SJSA1 (cell line): ENCODE data around the gene TPRA1. TPM values are rescaled to one million over a fixed set of nuclear protein-coding genes. Genes with fewer than 3 reads are reported as not detected.

ENCODE experiments used
- DNase-seq, 2 experiments: peaks; one replicate each; pipeline ENCODE4 v3.0.0-alpha.2; 2015 to 2020; ENCODE audit warnings: low spot score in 2 of 2, low read depth in 1 of 2
- H3K27ac ChIP-seq: fragments of 250-450 bp; sonication (Bioruptor Pico); 2 replicates; pipeline ENCODE4 v1.5.1; 2020; ENCODE audit warnings: mild to moderate bottlenecking, moderate library complexity
- H3K27me3 ChIP-seq: fragments of 250-450 bp; sonication (Bioruptor Pico); replicated peaks from 2 replicates; pipeline ENCODE4 v1.5.1; 2020; ENCODE audit warnings: mild to moderate bottlenecking, moderate library complexity
- H3K36me3 ChIP-seq: fragments of 250-450 bp; sonication (Bioruptor Pico); 2 replicates; pipeline ENCODE4 v1.5.1; 2020; ENCODE audit warnings: mild to moderate bottlenecking
- H3K4me1 ChIP-seq: fragments of 250-450 bp; sonication (Bioruptor Pico); replicated peaks from 2 replicates; pipeline ENCODE4 v1.6.1; 2021; ENCODE audit warnings: mild to moderate bottlenecking
- H3K4me3 ChIP-seq: fragments of 250-450 bp; sonication (Bioruptor Pico); 2 replicates; pipeline ENCODE4 v1.5.1; 2020; ENCODE audit warnings: mild to moderate bottlenecking
- H3K9me3 ChIP-seq: fragments of 250-450 bp; sonication (Bioruptor Pico); replicated peaks from 2 replicates; pipeline ENCODE4 v1.5.1; 2020; ENCODE audit warnings: mild to moderate bottlenecking
- total RNA-seq: library from RNA; depleted of rRNA; stranded (reverse); fragments of >200 nt; shearing (Covaris generic); gene quantifications from 2 replicates; pipeline ENCODE4 v1.2.3, GENCODE V29; 2014

Gene TPRA1
- total RNA-seq, 1 experiment from 2014 or later: 60.5 TPM

DNA sequence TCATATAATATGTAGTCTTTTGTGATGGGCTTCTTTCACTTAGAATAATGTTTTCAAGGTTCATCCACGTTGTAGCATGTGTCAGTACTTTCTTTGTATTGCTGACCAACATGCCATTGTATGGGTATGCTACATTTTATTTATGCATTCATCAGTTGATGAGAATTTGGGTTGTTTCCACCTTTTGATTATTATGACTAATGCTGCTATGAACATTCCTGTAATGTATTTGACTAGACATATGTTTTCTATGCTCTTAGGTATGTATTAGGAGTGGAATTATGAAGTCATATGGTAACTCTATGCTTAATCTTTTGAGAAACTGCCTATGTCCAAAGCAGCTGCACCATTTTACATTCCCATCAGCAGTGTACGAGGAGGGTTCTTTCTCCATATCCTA lies 35.3 kb upstream of the TPRA1 start:
- peaks cover 29% of the 10 kb centered on the region for H3K27me3 ChIP-seq
- peaks cover 4% of the 10 kb centered on the region for H3K9me3 ChIP-seq
- peaks cover 14% of the 10 kb centered on the region for H3K4me1 ChIP-seq
- DNase-seq: no peak
- H3K4me3 ChIP-seq: no peak overlapping the region
- H3K27ac ChIP-seq: no peak overlapping the region
- H3K36me3 ChIP-seq: peaks cover 13% of the 10 kb centered on the region

DNA sequence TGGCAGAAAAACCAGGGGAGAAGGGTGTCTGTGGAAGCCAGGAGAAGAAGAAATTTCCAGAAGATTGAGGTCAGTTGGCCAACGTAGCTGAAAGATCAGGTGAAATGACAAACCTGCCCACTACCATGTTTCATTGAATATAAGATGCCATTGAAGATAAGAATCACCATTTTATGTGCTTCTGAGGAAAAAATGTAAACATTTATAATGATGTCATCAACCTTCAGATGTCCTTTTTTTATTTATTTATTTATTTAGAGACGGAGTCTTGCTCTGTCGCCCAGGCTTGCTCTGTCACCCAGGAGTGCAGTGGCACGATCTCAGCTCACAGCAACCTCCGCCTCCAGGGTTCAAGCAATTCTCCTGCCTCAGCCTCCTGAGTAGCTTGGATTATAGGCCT lies 33.5 kb upstream of the TPRA1 start:
- H3K9me3 ChIP-seq: peaks cover 4% of the 10 kb centered on the region
- no peak for DNase-seq
- peaks cover 28% of the 10 kb centered on the region for H3K36me3 ChIP-seq
- no peak overlapping the region for H3K4me3 ChIP-seq
- H3K27ac ChIP-seq: no peak overlapping the region
- peaks cover 4% of the 10 kb centered on the region for H3K4me1 ChIP-seq
- peaks cover 15% of the 10 kb centered on the region for H3K27me3 ChIP-seq

DNA sequence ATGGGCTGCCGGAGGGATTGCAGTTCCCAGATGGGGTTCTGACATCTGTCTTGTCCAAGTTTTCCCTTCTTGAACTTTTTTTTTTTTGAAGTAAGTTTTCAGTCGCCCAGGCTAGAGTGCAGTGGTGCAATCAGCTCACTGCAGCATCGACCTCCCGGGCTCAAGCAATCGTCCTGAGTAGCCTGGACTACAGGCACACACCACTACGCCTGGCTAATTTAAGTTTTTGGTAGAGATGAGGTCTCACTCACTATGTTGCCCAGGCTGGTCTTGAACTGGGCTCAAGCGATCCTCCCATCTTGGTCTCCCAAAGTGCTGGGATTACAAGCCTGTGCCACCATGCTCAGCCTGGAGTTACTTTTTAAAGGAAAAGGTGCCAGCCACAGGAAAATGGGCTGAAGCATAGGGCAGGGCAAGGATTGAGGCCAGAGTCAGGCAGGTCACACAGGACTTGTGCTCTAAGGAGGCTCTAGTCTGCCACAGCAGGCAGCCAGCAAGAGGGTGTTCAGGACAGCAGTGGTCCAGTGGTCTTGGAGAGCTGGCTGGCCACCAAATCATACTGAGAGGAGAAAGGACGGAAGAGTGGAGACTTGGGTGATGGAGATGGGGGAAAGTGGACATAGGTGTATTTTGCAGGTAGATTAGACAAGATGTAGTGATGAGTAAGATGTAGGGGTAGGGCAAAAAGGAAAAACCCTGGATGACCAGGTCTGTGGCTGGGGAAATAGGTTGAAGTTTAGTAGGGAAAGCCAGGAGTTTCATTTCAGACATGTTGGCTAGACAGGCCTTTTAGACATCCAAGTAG lies 32.4 kb upstream of the TPRA1 start:
- Histone ChIP-seq H3K9me3 (no peaks in the 10 kb centered on the region), H3K36me3 (peaks cover 39% of the 10 kb centered on the region), H3K27me3 (peaks cover 8% of the 10 kb centered on the region; the same call in 1 of the 2 replicates), H3K27ac (no peak overlapping the region), H3K4me3 (no peak overlapping the region), H3K4me1 (no peaks in the 10 kb centered on the region)
- DNase-seq: no peak

DNA sequence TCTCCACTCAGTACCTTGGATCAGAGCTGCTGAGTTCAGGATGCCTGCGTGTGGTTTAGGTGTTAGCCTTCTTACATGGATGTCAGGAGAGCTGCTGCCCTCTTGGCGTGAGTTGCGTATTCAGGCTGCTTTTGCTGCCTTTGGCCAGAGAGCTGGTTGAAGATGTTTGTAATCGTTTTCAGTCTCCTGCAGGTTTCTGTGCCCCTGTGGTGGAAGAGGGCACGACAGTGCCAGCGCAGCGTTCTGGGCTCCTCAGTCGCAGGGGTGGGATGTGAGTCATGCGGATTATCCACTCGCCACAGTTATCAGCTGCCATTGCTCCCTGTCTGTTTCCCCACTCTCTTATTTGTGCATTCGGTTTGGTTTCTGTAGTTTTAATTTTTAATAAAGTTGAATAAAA lies 31.5 kb upstream of the TPRA1 start:
- Histone ChIP-seq H3K36me3 (peaks cover 49% of the 10 kb centered on the region), H3K4me1 (no peaks in the 10 kb centered on the region)

DNA sequence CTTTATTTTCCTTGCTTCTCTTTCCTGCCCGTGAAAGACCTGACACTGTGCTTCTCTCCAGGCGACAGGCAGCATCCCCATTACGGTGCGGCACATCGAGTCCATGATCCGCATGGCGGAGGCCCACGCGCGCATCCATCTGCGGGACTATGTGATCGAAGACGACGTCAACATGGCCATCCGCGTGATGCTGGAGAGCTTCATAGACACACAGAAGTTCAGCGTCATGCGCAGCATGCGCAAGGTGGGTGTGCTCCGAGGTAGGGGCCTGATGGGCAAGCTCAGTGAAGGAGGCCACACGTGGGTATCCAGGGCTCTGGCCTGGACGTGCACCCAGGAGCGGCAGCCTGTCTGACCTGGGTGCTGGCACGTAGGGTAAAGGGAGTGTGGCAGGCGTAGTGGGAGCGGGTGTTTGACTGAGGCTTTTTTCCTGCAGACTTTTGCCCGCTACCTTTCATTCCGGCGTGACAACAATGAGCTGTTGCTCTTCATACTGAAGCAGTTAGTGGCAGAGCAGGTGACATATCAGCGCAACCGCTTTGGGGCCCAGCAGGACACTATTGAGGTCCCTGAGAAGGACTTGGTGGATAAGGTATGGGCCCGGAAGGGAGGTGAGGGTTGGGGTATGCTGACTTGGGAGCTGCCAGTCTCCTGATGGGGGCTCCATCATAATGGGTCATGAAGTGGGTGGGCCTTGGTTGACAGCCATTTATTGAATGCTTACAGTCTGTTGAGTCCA lies 30.3 kb upstream of the TPRA1 start:
- no peak overlapping the region for H3K4me3 ChIP-seq
- H3K36me3 ChIP-seq: peaks cover 61% of the 10 kb centered on the region
- no peaks in the 10 kb centered on the region; the same call in 1 of the 2 replicates for H3K27me3 ChIP-seq
- no peak overlapping the region for H3K27ac ChIP-seq
- no peak for DNase-seq
- H3K4me1 ChIP-seq: no peaks in the 10 kb centered on the region
- no peaks in the 10 kb centered on the region for H3K9me3 ChIP-seq

More for the DNA sequence above, 31.5 kb upstream of the TPRA1 start:
- no peaks in the 10 kb centered on the region for H3K9me3 ChIP-seq
- no peak overlapping the region for H3K4me3 ChIP-seq
- DNase-seq: no peak
- peaks cover under 1% of the 10 kb centered on the region; the same call in 1 of the 2 replicates for H3K27me3 ChIP-seq
- no peak overlapping the region for H3K27ac ChIP-seq

DNA sequence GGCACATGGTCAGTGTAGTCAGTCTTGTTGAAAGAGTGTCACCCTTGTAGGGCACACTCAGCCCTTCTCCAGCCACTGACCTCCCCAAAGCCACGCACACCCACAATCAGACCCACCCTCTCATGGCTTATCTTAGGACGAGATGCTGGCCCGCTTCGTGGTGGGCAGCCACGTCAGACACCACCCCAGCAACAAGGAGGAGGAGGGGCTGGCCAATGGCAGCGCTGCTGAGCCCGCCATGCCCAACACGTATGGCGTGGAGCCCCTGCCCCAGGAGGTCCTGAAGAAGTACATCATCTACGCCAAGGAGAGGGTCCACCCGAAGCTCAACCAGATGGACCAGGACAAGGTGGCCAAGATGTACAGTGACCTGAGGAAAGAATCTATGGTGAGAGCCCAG lies 28.4 kb upstream of the TPRA1 start:
- H3K4me3 ChIP-seq: no peak overlapping the region
- H3K36me3 ChIP-seq: peaks cover 73% of the 10 kb centered on the region
- no peaks in the 10 kb centered on the region for H3K9me3 ChIP-seq
- no peaks in the 10 kb centered on the region for H3K27me3 ChIP-seq
- H3K27ac ChIP-seq: no peak overlapping the region
- DNase-seq: no peak
- H3K4me1 ChIP-seq: no peaks in the 10 kb centered on the region

DNA sequence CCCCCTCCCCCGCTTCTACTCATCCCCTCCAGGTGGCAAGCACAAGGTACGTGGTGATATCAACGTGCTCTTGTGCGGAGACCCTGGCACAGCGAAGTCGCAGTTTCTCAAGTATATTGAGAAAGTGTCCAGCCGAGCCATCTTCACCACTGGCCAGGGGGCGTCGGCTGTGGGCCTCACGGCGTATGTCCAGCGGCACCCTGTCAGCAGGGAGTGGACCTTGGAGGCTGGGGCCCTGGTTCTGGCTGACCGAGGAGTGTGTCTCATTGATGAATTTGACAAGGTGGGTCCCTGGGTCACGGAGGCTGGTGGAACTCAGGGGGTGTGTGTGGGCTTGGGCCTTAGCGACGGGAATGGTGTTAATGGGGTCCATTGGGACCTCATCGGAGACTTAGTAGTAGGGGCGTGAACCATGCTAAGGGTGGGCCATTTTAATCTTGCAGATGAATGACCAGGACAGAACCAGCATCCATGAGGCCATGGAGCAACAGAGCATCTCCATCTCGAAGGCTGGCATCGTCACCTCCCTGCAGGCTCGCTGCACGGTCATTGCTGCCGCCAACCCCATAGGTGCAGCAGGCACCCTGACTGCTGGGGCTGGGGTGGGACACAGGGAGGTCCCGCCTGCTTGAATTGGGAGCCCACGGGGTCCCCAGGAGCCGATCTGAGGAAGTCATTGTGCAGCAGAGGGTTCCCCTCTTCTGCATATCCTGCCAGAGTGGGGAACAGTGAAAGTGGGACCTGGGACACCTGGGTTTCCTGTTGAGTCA lies 26.5 kb upstream of the TPRA1 start:
- Histone ChIP-seq H3K27ac (no peak overlapping the region), H3K27me3 (no peaks in the 10 kb centered on the region), H3K36me3 (peaks cover 82% of the 10 kb centered on the region), H3K4me1 (no peaks in the 10 kb centered on the region), H3K4me3 (no peak overlapping the region), H3K9me3 (no peaks in the 10 kb centered on the region)
- no peak for DNase-seq

DNA sequence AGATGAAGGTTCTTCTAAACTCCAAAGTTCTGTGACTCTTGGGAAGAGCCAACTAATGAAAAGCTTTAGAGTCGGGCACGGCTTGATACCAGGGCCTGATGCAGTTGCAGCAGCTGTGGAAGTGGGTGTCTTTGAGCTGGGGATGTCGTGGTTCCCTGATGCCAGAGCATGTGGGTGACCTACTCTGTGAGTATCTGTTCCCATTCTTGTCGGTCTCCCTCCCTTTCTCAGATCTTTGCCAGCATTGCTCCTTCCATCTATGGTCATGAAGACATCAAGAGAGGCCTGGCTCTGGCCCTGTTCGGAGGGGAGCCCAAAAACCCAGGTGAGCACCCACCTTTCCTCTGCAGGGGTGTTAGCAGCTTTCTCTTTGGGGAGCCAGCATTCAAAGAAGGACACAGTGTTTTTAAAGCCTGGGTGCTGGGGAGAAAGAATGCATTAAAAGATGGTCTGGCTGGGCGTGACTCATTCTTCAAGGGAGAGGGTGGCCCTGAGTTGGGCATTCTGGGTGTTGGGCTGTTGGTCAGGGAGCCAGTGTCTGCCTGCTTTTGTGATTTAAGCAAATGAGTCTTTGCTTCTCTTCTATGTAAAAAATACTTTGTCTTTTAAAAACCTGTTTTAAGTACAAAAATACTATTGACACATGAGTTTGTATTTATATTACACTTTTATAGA lies 25.2 kb upstream of the TPRA1 start:
- no peaks in the 10 kb centered on the region for H3K4me1 ChIP-seq
- H3K27ac ChIP-seq: no peak overlapping the region
- no peak overlapping the region for H3K4me3 ChIP-seq
- DNase-seq: no peak
- peaks cover 80% of the 10 kb centered on the region for H3K36me3 ChIP-seq
- H3K27me3 ChIP-seq: no peaks in the 10 kb centered on the region
- H3K9me3 ChIP-seq: no peaks in the 10 kb centered on the region

DNA sequence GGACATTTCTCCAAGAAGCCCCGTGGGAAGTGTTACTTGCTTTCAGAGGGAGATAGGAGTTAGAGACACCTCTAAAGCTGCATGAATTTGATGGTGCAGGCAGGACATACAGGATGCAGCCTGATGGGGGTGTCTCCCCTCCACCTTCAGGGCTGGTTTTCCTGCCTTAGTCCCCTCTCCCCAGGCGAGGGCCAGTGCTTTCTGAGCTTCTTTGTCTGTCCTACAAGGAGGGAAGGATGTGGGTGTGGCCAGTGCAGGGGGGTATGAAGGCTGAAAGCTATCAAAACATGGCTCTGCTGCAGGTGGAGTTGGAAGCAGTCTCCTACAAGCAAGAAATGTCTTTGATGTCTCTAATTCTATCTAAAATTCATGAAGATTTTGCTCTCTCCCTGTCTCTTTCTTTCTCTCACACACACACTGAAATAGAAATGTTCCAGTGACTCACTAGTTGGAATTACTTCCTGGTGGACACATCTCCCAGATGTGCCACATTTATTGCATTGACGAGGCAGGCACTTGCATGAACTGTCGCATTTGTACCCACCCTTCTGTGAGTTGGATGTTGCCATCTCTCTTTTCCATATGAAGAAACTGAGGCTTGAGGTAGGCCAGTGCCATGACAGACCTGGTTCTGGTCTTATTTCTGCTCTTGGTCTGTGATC lies 24.5 kb upstream of the TPRA1 start:
- no peak overlapping the region for H3K27ac ChIP-seq
- no peak for DNase-seq

DNA sequence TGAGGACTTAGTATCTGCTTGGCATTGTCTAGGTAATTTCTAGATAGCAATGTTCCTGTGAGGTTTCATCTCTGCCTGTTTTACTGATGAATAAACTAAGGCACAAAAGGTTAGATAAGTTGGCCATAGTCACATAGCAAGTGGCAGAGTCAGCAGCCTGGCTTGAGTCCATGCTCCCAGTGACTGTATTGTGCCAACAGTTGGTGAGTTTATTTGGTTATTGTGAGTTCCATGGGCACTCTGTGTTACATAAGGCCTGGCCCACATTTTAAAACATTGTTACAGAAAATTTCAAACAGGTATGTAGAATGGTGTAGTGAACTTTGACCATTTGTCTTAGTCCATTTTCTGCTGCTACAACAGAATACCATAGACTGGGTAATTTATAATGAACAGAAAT lies 22.9 kb upstream of the TPRA1 start:
- Histone ChIP-seq H3K36me3 (peaks cover 71% of the 10 kb centered on the region), H3K4me1 (no peaks in the 10 kb centered on the region), H3K4me3 (no peak overlapping the region), H3K27ac (no peak overlapping the region), H3K9me3 (no peaks in the 10 kb centered on the region), H3K27me3 (no peaks in the 10 kb centered on the region)
- no peak for DNase-seq

More for the DNA sequence above, 24.5 kb upstream of the TPRA1 start:
- Histone ChIP-seq H3K4me1 (no peaks in the 10 kb centered on the region), H3K36me3 (peaks cover 77% of the 10 kb centered on the region), H3K4me3 (no peak overlapping the region), H3K27me3 (no peaks in the 10 kb centered on the region), H3K9me3 (no peaks in the 10 kb centered on the region)

DNA sequence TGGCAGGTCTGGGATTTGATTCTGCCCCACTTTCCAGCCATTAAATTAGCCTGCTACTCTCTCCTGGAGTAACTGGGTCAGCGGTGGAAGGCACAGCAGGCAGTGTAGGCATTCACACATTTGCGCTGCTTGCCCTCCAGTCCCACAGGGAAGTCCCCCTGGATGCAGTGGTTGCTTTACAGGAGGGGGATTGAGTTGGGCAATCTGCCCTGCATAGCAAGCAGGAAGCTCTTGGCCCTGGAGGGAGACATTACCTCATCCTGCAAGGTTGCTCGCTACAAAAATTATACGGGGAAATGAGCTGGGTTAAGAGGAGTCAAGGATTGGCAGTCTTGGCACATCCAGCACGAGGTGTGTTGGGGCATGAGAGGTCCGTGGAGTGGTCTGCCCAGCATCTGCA lies 22.4 kb upstream of the TPRA1 start:
- no peaks in the 10 kb centered on the region for H3K9me3 ChIP-seq
- H3K27ac ChIP-seq: no peak overlapping the region
- H3K4me3 ChIP-seq: no peak overlapping the region
- no peaks in the 10 kb centered on the region for H3K4me1 ChIP-seq
- DNase-seq: no peak
- H3K27me3 ChIP-seq: no peaks in the 10 kb centered on the region
- peaks cover 71% of the 10 kb centered on the region for H3K36me3 ChIP-seq

DNA sequence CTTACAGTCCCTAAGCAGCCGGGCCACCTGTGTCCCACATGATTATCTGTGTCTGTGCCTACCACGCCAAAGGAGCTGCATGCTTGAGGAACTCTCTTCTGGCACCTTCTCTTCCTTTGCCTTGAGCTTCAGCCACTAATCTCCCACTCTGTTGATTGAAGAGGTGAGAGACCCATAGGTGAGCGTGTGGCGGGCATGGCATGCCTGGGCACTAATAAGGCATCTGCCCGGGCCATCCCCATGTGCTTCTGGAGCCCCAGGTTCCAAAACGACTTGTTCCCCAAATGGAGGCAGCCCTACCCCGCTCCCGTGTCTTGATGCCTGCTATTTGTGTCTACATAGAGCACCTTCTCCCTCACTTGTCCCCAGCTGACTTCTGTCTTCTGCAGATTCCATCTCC lies 20.7 kb upstream of the TPRA1 start:
- no peak overlapping the region for H3K27ac ChIP-seq
- H3K4me1 ChIP-seq: no peaks in the 10 kb centered on the region
- H3K36me3 ChIP-seq: peaks cover 71% of the 10 kb centered on the region
- DNase-seq: no peak
- no peak overlapping the region for H3K4me3 ChIP-seq
- H3K9me3 ChIP-seq: no peaks in the 10 kb centered on the region
- H3K27me3 ChIP-seq: no peaks in the 10 kb centered on the region

DNA sequence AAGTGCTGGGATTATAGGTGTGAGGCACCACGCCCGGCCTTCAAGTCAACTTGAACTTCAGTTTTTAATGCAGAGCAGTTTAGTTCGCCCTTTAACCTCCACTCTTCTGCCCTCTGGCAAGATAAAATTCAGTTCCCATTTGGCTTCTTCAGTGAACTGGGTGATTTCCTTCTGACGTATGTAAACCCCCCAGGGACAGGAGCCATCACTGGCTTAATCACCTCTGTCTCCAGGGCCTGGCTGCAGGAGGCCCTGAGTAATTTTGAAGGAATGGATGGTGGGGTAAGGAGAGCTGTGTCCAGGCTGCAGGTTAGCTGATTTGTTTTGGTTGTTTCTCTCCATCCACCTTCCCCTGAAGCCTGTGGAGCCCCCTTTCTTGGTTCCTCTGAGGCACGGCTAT lies 19.6 kb upstream of the TPRA1 start:
- Histone ChIP-seq H3K9me3 (no peaks in the 10 kb centered on the region), H3K4me3 (no peak overlapping the region), H3K4me1 (no peaks in the 10 kb centered on the region), H3K36me3 (peaks cover 67% of the 10 kb centered on the region), H3K27me3 (no peaks in the 10 kb centered on the region), H3K27ac (no peak overlapping the region)
- no peak for DNase-seq
